ENCODE results near the gene TMEM178B.

The TMEM178B gene

DNA sequence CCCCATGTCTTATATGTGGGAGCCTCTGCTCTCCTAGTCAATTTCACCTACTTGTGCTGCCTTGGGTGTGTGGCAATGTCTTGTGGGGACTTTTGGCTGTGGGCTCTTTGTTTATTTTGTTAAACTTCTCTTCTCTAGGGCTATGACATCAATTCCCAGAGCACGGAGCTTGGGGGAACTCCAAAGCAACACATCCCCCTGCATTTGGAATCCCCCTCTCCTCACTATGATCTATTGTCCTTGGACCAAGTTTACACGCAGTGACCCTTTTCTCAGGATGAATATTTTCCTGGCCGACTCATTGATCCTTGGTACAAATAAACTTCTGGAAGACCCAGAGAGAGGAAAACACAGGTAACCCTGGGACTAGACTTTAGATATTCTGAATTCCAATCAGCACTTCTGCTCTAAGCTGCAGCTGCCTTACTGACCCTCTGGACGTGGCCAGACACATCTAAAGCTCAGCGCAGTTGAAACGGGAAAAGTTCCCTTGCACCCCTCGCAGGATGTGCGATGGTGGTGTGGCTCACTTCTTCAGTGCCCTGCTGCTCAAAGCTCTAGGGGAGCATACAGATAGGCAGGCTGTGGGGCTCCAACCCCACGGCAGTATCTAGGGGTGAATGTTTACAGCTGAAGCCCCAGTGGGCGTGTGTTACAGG lies 110.8 kb downstream of the TMEM178B start:
- ChIA-PET POLR2A (no interaction called here), CTCF (no interaction called here)
- TF ChIP-seq MYNN (tag by site-specific recombination; IDR thresholded peaks at IDR 0.05; ENCODE audit: borderline replicate concordance) (no peak), ZNF600 (tag by site-specific recombination; IDR thresholded peaks at IDR 0.05) (no peak), ZNF776 (tag by site-specific recombination; IDR thresholded peaks at IDR 0.05; ENCODE audit: borderline replicate concordance) (no peak), SP3 (tag by site-specific recombination; IDR thresholded peaks at IDR 0.05) (no peak), ZNF548 (tag by site-specific recombination; IDR thresholded peaks at IDR 0.05) (no peak), ZFP41 (tag by site-specific recombination; IDR thresholded peaks at IDR 0.05; ENCODE audit: borderline replicate concordance) (no peak), ZNF670 (tag by site-specific recombination; IDR thresholded peaks at IDR 0.05; ENCODE audit: low read depth) (no peak), ZBTB21 (tag by site-specific recombination; IDR thresholded peaks at IDR 0.05) (no peak), ZNF555 (tag by site-specific recombination; conservative IDR thresholded peaks at IDR 0.05) (no peak), ZNF175 (tag by site-specific recombination; IDR thresholded peaks at IDR 0.05) (no peak), ZNF791 (tag by site-specific recombination; IDR thresholded peaks at IDR 0.05) (no peak), MZF1 (tag by site-specific recombination; IDR thresholded peaks at IDR 0.05; ENCODE audit: borderline replicate concordance) (no peak), ZNF302 (tag by site-specific recombination; IDR thresholded peaks at IDR 0.05; ENCODE audit: low read depth) (no peak), ZNF76 (tag by site-specific recombination; IDR thresholded peaks at IDR 0.05; ENCODE audit: borderline replicate concordance, low read depth) (no peak), GLIS1 (tag by site-specific recombination; IDR thresholded peaks at IDR 0.05) (no peak), ZBTB8A (tag by site-specific recombination; IDR thresholded peaks at IDR 0.05) (no peak)
- TF ChIP-seq, protein P1, sequence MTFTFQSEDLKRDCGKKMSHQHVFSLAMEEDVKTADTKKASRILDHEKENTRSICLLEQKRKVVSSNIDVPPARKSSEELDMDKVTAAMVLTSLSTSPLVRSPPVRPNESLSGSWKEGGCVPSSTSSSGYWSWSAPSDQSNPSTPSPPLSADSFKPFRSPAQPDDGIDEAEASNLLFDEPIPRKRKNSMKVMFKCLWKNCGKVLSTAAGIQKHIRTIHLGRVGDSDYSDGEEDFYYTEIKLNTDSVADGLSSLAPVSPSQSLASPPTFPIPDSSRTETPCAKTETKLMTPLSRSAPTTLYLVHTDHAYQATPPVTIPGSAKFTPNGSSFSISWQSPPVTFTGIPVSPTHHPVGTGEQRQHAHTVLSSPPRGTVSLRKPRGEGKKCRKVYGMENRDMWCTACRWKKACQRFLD (tag by site-specific recombination; IDR thresholded peaks at IDR 0.05) = no peak
- H3K4me1 ChIP-seq (ENCODE audit: control insufficient read depth, insufficient read depth, low read length) = no peaks in the 10 kb centered on the region
- no peak overlapping the region for H3K4me3 ChIP-seq (ENCODE audit: low read depth, low read length)
- H3K9me3 ChIP-seq (ENCODE audit: control insufficient read depth, insufficient read depth, low read depth, low read length) = no peaks in the 10 kb centered on the region
- H3K27ac ChIP-seq (ENCODE audit: extremely low read depth, low read depth, low read length) = no peak overlapping the region
- H3K36me3 ChIP-seq (ENCODE audit: control insufficient read depth in 2 of 2, insufficient read depth in 1 of 2, low read length in 2 of 2) = no peaks in the 10 kb centered on the region

DNA sequence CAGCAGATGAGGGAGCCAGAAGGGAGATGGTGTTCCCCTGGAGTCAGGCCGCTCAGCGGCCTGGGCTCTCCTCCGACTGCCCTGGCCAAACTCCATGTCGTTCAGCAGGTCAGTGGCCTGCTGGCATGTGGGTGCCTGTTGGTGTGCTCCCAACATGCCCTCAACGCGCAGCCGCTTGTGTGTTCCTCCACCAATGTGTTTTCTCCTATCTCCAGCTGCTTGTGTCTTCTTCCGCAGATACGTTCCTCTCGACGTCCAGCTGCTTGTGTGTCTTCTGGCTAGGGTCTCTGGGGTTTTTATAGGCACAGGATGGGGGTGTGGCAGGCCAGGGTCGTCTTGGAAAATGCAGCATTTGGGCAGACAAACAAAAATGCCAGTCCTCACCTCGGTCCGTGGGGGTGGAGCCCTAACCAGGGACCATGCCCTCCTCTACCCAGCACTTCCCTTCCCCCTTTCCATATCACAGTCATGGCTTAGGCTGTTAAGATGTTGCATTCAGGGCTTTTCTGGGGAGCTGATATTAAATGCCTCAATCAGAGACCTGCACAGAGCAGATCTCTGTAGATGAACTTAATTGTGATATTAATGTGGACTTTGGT lies 111.6 kb downstream of the TMEM178B start:
- no peak for TF ChIP-seq SETDB1 (IDR thresholded peaks at IDR 0.05; ENCODE audit: insufficient read length, low read length)
- no peak for TF ChIP-seq FEZF1 (tag by site-specific recombination; IDR thresholded peaks at IDR 0.05)
- TF ChIP-seq, protein P2, sequence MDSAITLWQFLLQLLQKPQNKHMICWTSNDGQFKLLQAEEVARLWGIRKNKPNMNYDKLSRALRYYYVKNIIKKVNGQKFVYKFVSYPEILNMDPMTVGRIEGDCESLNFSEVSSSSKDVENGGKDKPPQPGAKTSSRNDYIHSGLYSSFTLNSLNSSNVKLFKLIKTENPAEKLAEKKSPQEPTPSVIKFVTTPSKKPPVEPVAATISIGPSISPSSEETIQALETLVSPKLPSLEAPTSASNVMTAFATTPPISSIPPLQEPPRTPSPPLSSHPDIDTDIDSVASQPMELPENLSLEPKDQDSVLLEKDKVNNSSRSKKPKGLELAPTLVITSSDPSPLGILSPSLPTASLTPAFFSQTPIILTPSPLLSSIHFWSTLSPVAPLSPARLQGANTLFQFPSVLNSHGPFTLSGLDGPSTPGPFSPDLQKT (IDR thresholded peaks at IDR 0.05; ENCODE audit: borderline replicate concordance, low read depth, low read length) = no peak
- Histone ChIP-seq H3K36me3 (ENCODE audit: control insufficient read depth in 2 of 2, insufficient read depth in 1 of 2, low read length in 2 of 2) (no peaks in the 10 kb centered on the region), H3K27ac (ENCODE audit: extremely low read depth, low read depth, low read length) (no peak overlapping the region), H3K4me3 (ENCODE audit: low read depth, low read length) (no peak overlapping the region), H3K4me1 (ENCODE audit: control insufficient read depth, insufficient read depth, low read length) (no peaks in the 10 kb centered on the region), H3K9me3 (ENCODE audit: control insufficient read depth, insufficient read depth, low read depth, low read length) (no peaks in the 10 kb centered on the region)
- CTCF ChIA-PET = interaction anchor here (0.6 kb wide), 1 partner anchor 35 kb away, joined by 3 read pairs; no protein-coding TSS in a partner anchor
- POLR2A ChIA-PET = no interaction called here

DNA sequence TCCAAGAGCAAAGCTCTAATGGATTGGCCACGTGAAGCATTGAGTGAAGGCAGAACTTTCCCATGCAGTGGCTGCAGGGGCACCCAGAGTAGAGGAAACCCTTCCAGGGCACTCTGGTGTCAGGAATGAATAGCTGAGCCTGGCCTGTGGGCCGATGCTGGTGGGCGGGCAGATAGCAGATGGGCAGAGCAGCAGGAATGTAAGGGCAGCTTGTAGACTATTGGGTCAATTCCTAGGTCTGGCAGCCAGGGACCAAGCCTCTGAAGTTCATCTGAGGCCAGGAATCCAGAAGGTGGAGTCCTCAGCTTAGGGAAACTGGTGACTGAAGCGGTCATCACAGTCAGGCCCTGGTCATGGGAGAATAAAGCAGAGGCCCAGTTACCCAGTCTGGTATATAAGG lies 115.4 kb downstream of the TMEM178B start:
- no peak overlapping the region for H3K27ac ChIP-seq (ENCODE audit: extremely low read depth, low read depth, low read length)
- POLR2A ChIA-PET = no interaction called here
- TF ChIP-seq ZNF146 (tag by site-specific recombination; IDR thresholded peaks at IDR 0.05) = no peak
- TF ChIP-seq, protein P3, sequence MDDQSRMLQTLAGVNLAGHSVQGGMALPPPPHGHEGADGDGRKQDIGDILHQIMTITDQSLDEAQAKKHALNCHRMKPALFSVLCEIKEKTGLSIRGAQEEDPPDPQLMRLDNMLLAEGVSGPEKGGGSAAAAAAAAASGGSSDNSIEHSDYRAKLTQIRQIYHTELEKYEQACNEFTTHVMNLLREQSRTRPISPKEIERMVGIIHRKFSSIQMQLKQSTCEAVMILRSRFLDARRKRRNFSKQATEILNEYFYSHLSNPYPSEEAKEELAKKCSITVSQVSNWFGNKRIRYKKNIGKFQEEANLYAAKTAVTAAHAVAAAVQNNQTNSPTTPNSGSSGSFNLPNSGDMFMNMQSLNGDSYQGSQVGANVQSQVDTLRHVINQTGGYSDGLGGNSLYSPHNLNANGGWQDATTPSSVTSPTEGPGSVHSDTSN (CRISPR knock-in tag; IDR thresholded peaks at IDR 0.05) = no peak
- no peak for TF ChIP-seq ZIC2 (tag by site-specific recombination; IDR thresholded peaks at IDR 0.05)
- no peak for TF ChIP-seq ZNF610 (tag by site-specific recombination; IDR thresholded peaks at IDR 0.05; ENCODE audit: borderline replicate concordance)
- no peak for TF ChIP-seq HOXD13 (CRISPR knock-in tag; IDR thresholded peaks at IDR 0.05; ENCODE audit: borderline replicate concordance)
- TF ChIP-seq ZNF626 (tag by site-specific recombination; IDR thresholded peaks at IDR 0.05) = no peak
- TF ChIP-seq ZFP37 (tag by site-specific recombination; IDR thresholded peaks at IDR 0.05) = no peak
- TF ChIP-seq, protein P4, sequence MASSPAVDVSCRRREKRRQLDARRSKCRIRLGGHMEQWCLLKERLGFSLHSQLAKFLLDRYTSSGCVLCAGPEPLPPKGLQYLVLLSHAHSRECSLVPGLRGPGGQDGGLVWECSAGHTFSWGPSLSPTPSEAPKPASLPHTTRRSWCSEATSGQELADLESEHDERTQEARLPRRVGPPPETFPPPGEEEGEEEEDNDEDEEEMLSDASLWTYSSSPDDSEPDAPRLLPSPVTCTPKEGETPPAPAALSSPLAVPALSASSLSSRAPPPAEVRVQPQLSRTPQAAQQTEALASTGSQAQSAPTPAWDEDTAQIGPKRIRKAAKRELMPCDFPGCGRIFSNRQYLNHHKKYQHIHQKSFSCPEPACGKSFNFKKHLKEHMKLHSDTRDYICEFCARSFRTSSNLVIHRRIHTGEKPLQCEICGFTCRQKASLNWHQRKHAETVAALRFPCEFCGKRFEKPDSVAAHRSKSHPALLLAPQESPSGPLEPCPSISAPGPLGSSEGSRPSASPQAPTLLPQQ (tag by site-specific recombination; IDR thresholded peaks at IDR 0.05) = no peak
- TF ChIP-seq ZNF239 (tag by site-specific recombination; IDR thresholded peaks at IDR 0.05) = no peak

More for the DNA sequence above, 115.4 kb downstream of the TMEM178B start:
- H3K36me3 ChIP-seq (ENCODE audit: control insufficient read depth in 2 of 2, insufficient read depth in 1 of 2, low read length in 2 of 2) = no peaks in the 10 kb centered on the region
- CTCF ChIA-PET = no interaction called here
- no peak overlapping the region for H3K4me3 ChIP-seq (ENCODE audit: low read depth, low read length)
- no peaks in the 10 kb centered on the region for H3K4me1 ChIP-seq (ENCODE audit: control insufficient read depth, insufficient read depth, low read length)
- no peaks in the 10 kb centered on the region for H3K9me3 ChIP-seq (ENCODE audit: control insufficient read depth, insufficient read depth, low read depth, low read length)
